ENCODE measurements around the gene LMF2.

Gene LMF2

DNA sequence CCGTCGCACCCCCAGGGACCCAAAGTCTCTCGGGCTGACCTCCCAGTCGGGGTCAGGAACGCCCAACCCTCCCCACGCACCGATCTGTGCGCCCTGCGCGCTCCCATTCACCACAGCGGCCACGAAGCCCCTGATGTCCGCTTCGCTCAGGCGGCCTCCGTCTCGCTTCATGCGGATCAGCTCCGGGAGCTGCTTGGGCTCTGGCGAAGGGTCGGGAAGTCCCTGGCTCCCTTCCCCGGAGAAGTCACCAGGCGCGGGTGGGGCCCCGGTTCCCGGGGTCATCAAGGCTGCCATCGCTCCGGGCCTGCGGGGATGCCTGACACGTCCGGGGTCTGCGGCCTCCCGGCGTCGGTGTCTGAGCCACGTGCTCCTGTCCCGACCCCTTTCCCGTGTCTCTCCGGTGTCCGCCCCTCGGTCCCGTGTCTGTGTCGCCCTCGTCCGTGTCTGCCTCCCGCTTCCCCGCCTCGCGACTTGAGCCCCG, 22.0 kb upstream of the LMF2 start:
- TF ChIP-seq, protein P1, sequence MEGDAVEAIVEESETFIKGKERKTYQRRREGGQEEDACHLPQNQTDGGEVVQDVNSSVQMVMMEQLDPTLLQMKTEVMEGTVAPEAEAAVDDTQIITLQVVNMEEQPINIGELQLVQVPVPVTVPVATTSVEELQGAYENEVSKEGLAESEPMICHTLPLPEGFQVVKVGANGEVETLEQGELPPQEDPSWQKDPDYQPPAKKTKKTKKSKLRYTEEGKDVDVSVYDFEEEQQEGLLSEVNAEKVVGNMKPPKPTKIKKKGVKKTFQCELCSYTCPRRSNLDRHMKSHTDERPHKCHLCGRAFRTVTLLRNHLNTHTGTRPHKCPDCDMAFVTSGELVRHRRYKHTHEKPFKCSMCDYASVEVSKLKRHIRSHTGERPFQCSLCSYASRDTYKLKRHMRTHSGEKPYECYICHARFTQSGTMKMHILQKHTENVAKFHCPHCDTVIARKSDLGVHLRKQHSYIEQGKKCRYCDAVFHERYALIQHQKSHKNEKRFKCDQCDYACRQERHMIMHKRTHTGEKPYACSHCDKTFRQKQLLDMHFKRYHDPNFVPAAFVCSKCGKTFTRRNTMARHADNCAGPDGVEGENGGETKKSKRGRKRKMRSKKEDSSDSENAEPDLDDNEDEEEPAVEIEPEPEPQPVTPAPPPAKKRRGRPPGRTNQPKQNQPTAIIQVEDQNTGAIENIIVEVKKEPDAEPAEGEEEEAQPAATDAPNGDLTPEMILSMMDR (IDR thresholded peaks at IDR 0.05; ENCODE audit: unreplicated experiment in 3 of 3), result no peak
- Mint-ChIP-seq H3K4me3 (no peak overlapping the region), H3K36me3 (ENCODE audit: low read depth) (peaks cover 4% of the 10 kb centered on the region), H3K9me3 (no peaks in the 10 kb centered on the region), H3K27me3 (ENCODE audit: low read depth) (peaks cover 62% of the 10 kb centered on the region), H3K4me1 (peaks cover 24% of the 10 kb centered on the region), H3K27ac (no peak overlapping the region)

- Mint-ChIP-seq H3K4me3 (peak overlapping the region; percentile 77 to 80 (median 80)), H3K4me1 (peaks cover 20% of the 10 kb centered on the region), H3K9me3 (no peaks in the 10 kb centered on the region), H3K27ac (no peak overlapping the region), H3K36me3 (ENCODE audit: low read depth) (peaks cover 6% of the 10 kb centered on the region), H3K27me3 (ENCODE audit: low read depth) (peaks cover 56% of the 10 kb centered on the region)
- TF ChIP-seq, protein P1 (IDR thresholded peaks at IDR 0.05; ENCODE audit: unreplicated experiment in 3 of 3), result no peak
Observed at GRCh38 chr22:50528682-50529415, 21.3 kb upstream of the LMF2 start.

DNA sequence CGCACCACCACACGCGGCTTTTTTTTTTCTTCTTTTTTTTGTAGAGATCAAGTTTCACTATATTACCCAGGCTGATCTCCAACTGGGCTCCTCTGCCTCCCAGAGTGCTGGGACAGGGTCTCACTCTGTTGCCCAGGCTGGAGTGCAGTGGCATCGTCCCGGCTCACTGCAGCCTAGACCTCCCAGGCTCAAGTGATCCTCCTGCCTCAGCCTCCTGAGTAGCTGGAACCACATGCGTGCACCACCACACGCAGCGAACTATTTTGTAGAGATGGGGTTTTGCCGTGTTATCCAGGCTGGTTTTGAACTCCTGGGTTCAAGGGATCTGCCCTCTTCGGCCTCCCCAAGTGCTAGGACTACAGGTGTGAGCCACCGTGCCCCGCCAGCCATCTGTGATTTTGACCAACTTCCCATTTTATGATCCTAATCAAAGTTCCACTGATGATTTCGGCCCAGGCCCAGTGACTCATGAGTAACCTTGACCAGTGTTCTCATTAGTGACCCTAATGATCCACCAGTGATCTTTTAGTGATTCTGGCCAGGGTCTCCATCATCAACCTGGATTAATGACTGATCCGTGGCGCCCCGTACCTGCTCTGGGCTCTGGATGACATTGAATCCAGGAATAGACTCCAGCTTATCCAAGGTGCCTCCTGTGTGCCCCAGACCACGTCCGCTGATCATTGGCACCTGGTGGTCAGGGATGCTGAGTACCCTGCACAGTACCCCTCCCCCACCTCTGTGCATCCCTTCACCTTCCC, 20.6 kb upstream of the LMF2 start:
- Mint-ChIP-seq H3K9me3 (no peaks in the 10 kb centered on the region), H3K4me3 (peak overlapping the region; percentile 77 to 80 (median 80)), H3K27ac (peak overlapping the region in 2 of 3 experiments; percentile 44 to 51), H3K36me3 (ENCODE audit: low read depth) (peaks cover 6% of the 10 kb centered on the region), H3K4me1 (peaks cover 13% of the 10 kb centered on the region), H3K27me3 (ENCODE audit: low read depth) (peaks cover 48% of the 10 kb centered on the region)
- TF ChIP-seq, protein P1 (IDR thresholded peaks at IDR 0.05; ENCODE audit: unreplicated experiment in 3 of 3), result no peak

DNA sequence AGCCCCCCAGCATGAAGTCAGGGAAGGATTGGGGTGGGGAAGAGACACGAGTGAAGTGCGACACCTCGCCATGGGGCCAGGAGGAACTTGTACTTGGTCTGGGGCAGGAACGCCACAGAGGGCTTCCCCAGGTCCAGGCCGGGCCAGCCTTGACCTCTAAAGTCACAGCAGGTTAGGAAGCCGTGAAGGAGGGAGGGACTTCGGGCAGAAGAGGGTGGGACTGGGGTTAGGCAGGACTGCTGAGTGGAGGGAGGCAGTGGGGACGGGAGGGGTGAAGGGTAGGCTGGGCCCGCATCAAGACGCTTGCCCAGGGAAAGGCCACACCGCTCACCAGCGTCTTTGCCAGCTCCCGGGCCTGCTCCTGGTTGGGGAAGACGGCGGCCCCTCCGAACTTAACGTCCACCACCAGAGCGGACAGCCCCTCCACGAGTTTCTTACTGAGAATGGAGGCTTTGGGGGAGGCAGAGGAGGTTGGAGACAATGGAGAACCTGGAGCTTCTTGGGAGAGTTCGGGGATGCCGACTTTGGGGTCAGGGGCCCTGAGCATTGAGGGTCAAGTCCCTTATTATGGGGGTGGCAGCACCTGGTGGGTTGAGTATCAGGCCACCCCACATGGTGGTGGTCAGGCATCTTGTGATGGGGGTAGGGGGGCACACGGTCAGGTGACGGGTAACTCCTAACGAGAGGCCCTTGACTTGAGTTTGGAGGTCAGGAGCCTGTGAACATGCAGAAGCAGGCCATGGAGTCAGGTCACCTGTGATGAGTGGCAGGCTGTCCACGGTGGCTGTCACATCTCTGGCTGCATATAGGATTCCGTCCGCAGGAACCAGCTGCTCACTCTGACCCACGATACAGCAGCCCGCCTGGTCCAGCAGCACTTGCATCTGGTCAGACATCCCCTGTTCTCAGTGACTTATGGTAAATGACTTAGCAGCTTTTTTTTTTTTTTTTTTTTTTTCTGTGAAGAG, 19.6 kb upstream of the LMF2 start:
- H3K4me3 Mint-ChIP-seq, result peak overlapping the region; percentile 77 to 80 (median 80)
- peak overlapping the region; percentile 44 to 68 (median 51) for H3K27ac Mint-ChIP-seq
- TF ChIP-seq, protein P1 (IDR thresholded peaks at IDR 0.05; ENCODE audit: unreplicated experiment in 3 of 3), result no peak
- peaks cover 6% of the 10 kb centered on the region for H3K4me1 Mint-ChIP-seq
- H3K27me3 Mint-ChIP-seq (ENCODE audit: low read depth), result peaks cover 38% of the 10 kb centered on the region
- H3K9me3 Mint-ChIP-seq, result no peaks in the 10 kb centered on the region
- H3K36me3 Mint-ChIP-seq (ENCODE audit: low read depth), result peaks cover 6% of the 10 kb centered on the region

- H3K27me3 Mint-ChIP-seq (ENCODE audit: low read depth), result peaks cover 35% of the 10 kb centered on the region
- H3K27ac Mint-ChIP-seq, result peak overlapping the region in 2 of 3 experiments; percentile 51 to 68
- peaks cover 6% of the 10 kb centered on the region for H3K4me1 Mint-ChIP-seq
- TF ChIP-seq, protein P1 (IDR thresholded peaks at IDR 0.05; ENCODE audit: unreplicated experiment in 3 of 3), result peak; percentile 55 to 66 (median 58)
- H3K9me3 Mint-ChIP-seq, result no peaks in the 10 kb centered on the region
- peaks cover 6% of the 10 kb centered on the region for H3K36me3 Mint-ChIP-seq (ENCODE audit: low read depth)
- peak overlapping the region; percentile 77 to 80 (median 80) for H3K4me3 Mint-ChIP-seq
Observed at GRCh38 chr22:50526108-50526833, 18.8 kb upstream of the LMF2 start.

Measured in nephron (organoid).